Esophagus muscularis mucosa (tissue), 4 donors: ENCODE results near the gene PDE3A. TPM values are rescaled to one million over a fixed set of nuclear protein-coding genes. Genes with fewer than 3 reads are reported as not detected.

ENCODE experiments used
- DNase-seq: peaks from one replicate; pipeline ENCODE4 v3.0.0-alpha.2; 2017; ENCODE audit errors: extremely low spot score
- H3K27ac ChIP-seq, 4 donors: fragments of 200-600 bp; sonication (generic); replicated peaks in 1 of 4; 1 replicate in 3 of 4; 2 replicates in 1 of 4; pipeline ENCODE4 v1.5.1; 2016 to 2019; ENCODE audit warnings: mild to moderate bottlenecking in 1 of 4
- H3K27me3 ChIP-seq, 4 donors: fragments of 200-600 bp; sonication (generic); one replicate each; pipeline versions ENCODE4 v1.5.1 to v1.6.0; 2016 to 2019
- H3K36me3 ChIP-seq, 4 donors: fragments of 200-600 bp; sonication (generic); one replicate each; pipeline ENCODE4 v1.5.1; 2016 to 2019
- H3K4me1 ChIP-seq, 4 donors: fragments of 200-600 bp; sonication (generic); one replicate each; pipeline ENCODE4 v1.5.1; 2016 to 2019
- H3K4me3 ChIP-seq, 4 donors: fragments of 200-600 bp; sonication (generic); 1 replicate in 2 of 4; 2 replicates in 2 of 4; pipeline ENCODE4 v1.5.1; 2016 to 2019; ENCODE audit warnings: mild to moderate bottlenecking in 4 of 4, moderate library complexity in 1 of 4
- H3K9me3 ChIP-seq, 4 donors: fragments of 200-600 bp; sonication (generic); 1 replicate in 3 of 4; 2 replicates in 1 of 4; pipeline ENCODE4 v1.5.1; 2016 to 2019
- CTCF ChIP-seq, 3 experiments: fragments of 200-600 bp in 2 of 3; fragments of 450-650 bp in 1 of 3; sonication (generic) in 2 of 3; IDR thresholded peaks; one replicate each; pipeline ENCODE4 v1.5.1; 2017 to 2019; ENCODE audit warnings: antibody characterized with exemption in 3 of 3, mild to moderate bottlenecking in 2 of 3, moderate library complexity in 1 of 3
- EP300 ChIP-seq: sonication (generic); formaldehyde crosslinking; IDR thresholded peaks from one replicate; pipeline ENCODE4 v1.6.1; 2017; ENCODE audit warnings: antibody characterized with exemption
- POLR2A ChIP-seq: fragments of 450-650 bp; IDR thresholded peaks from one replicate; pipeline ENCODE4 v1.6.1; 2017; ENCODE audit warnings: antibody characterized with exemption, moderate library complexity, mild to moderate bottlenecking, low read depth
- POLR2AphosphoS5 ChIP-seq, 2 donors: sonication (generic); formaldehyde crosslinking; IDR thresholded peaks; one replicate each; pipeline ENCODE4 v1.6.1; 2017; ENCODE audit warnings: antibody characterized with exemption in 2 of 2
- WGBS: methylation state at CpG from one replicate; pipeline ENCODE4 v1.1.5; 2018; 5-methylcytosine and 5-hydroxymethylcytosine counted together
- intact Hi-C: fragments of 100-400 bp; cut with DNase I; formaldehyde crosslinking; loops from one replicate; pipeline ENCODE4 v1.15.1; 2023
- total RNA-seq, 4 donors: library from RNA; depleted of rRNA; stranded (reverse); fragments of >200 nt; gene quantifications; one replicate each; pipeline versions ENCODE4 v1.1.0 to v1.2.1, GENCODE V29; 2016

PDE3A gene
- total RNA-seq, 4 donors from 2014 or later = 93.8 to 155 (median 106) TPM

DNA sequence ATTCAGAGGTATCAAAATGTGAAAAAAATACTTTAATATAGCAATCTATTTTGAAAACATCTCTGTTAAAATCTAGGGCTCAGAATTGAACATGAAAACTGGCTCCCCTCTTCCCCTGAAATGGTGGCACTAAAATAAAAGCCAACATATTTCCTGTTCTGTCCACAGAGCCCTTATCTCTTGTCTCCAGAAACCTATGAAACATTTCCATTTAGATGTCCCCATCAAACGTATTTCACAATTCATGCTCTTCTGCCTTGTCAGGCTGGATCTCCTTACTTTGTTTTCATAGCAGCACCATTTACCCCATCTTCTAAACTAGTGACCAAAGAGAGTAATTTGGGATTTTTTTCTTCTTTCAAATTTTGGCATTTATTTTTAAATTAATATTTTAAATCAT, 42.4 kb downstream of the PDE3A start:
- intact Hi-C loops = no loop called here
- H3K4me1 ChIP-seq = peaks cover 15 to 46% (median 31%) of the 10 kb centered on the region in 4 donors
- no peak for DNase-seq
- no peak overlapping the region for H3K4me3 ChIP-seq
- H3K27ac ChIP-seq = no peak overlapping the region
- WGBS = 67% methylated on average over 1 of the region's 1 CpG
- TF ChIP-seq CTCF (IDR thresholded peaks at IDR 0.05) (no peak), POLR2A (no peak), EP300 (no peak), POLR2AphosphoS5 (IDR thresholded peaks at IDR 0.05) (no peak)
- no peaks in the 10 kb centered on the region for H3K27me3 ChIP-seq
- H3K9me3 ChIP-seq = no peaks in the 10 kb centered on the region
- no peaks in the 10 kb centered on the region for H3K36me3 ChIP-seq

GRCh38 chr12:20411345-20411744, 43.0 kb downstream of the PDE3A start:
- Histone ChIP-seq H3K4me3 (no peak overlapping the region), H3K27me3 (no peaks in the 10 kb centered on the region), H3K36me3 (no peaks in the 10 kb centered on the region), H3K9me3 (no peaks in the 10 kb centered on the region), H3K27ac (no peak overlapping the region), H3K4me1 (peaks cover 17 to 52% (median 32%) of the 10 kb centered on the region in 4 donors)
- WGBS = 64% methylated on average over 3 of the region's 3 CpGs
- no peak for DNase-seq
- no peak for TF ChIP-seq EP300
- TF ChIP-seq POLR2A = no peak
- no peak for TF ChIP-seq CTCF (IDR thresholded peaks at IDR 0.05)
- TF ChIP-seq POLR2AphosphoS5 (IDR thresholded peaks at IDR 0.05) = no peak
- intact Hi-C loops = no loop called here

DNA sequence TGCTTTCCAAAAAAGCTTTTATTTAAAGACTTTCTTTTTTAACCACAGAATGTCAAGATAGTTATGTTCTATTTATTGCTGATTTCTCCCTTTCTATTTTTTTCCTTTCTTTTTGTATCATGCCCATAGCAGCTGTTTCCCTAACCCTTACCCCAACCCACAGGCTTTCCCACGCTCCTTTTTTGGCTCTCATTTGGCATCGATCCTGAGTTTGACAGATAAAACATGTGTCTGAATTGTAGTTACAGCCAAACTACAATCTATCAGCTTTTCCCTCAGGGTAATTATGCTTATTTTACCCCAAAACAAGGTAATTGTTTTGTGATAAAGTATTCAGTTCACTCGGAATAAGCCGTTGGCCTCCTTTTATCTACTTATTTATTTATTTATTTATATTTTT, 46.7 kb downstream of the PDE3A start:
- no peak for DNase-seq
- intact Hi-C loops = no loop called here
- Histone ChIP-seq H3K36me3 (no peaks in the 10 kb centered on the region), H3K4me3 (no peak overlapping the region), H3K9me3 (no peaks in the 10 kb centered on the region), H3K4me1 (peaks cover 31 to 49% (median 38%) of the 10 kb centered on the region in 4 donors), H3K27me3 (no peaks in the 10 kb centered on the region), H3K27ac (no peak overlapping the region)
- WGBS = 31% methylated on average over 4 of the region's 4 CpGs
- TF ChIP-seq EP300 (no peak), CTCF (IDR thresholded peaks at IDR 0.05) (no peak), POLR2A (no peak), POLR2AphosphoS5 (IDR thresholded peaks at IDR 0.05) (no peak)

DNA sequence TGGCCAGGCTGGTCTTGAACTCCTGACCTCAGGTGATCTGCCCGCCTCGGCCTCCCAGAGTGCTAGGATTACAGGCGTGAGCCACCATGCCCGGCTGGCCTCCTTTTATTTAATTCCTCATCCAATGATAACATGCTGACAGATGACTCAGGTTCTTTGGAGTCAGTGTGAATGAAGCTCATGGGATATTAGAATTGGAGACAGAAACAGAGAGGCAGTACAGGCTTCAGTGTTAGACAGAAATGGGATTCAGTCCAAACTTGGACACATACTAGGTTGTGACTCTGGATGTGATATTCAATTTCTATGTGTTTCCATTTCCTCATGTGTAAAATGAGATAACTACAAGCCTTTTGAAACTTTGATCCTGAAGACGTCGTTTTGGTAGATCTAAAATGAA, 47.3 kb downstream of the PDE3A start:
- Histone ChIP-seq H3K27me3 (no peaks in the 10 kb centered on the region), H3K36me3 (no peaks in the 10 kb centered on the region), H3K27ac (no peak overlapping the region), H3K9me3 (no peaks in the 10 kb centered on the region), H3K4me3 (no peak overlapping the region), H3K4me1 (peaks cover 27 to 49% (median 38%) of the 10 kb centered on the region in 4 donors)
- 55% methylated on average over 6 of the region's 6 CpGs for WGBS
- intact Hi-C loops = no loop called here
- no peak for TF ChIP-seq POLR2AphosphoS5 (IDR thresholded peaks at IDR 0.05)
- no peak for TF ChIP-seq CTCF (IDR thresholded peaks at IDR 0.05)
- TF ChIP-seq EP300 = no peak
- no peak for TF ChIP-seq POLR2A
- no peak for DNase-seq

DNA sequence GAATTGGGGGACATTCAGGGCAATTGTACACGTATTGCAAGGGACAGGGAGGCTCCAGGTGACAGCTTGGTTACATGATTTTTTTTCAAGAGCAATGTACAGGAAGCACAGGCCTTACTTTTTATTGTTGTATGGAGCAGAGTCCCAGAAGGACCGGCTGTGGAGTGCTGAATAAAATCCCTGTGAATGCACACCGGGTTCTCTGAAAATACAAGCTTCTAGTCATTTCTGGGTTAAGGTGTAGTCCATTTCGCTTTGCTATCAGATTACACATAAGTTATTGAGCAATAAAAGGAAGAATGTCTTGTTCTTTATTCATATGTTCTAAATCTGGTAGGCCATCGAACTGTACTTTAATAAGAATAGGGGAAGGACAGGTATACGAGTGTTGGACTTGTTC, 52.2 kb downstream of the PDE3A start:
- peaks cover 20 to 55% (median 46%) of the 10 kb centered on the region in 4 donors for H3K4me1 ChIP-seq
- intact Hi-C loops = no loop called here
- no peaks in the 10 kb centered on the region for H3K27me3 ChIP-seq
- DNase-seq = no peak
- TF ChIP-seq CTCF (IDR thresholded peaks at IDR 0.05) (no peak), POLR2AphosphoS5 (IDR thresholded peaks at IDR 0.05) (no peak), EP300 (no peak), POLR2A (no peak)
- H3K27ac ChIP-seq = no peak overlapping the region
- WGBS = 87% methylated on average over 6 of the region's 6 CpGs
- H3K9me3 ChIP-seq = no peaks in the 10 kb centered on the region
- H3K4me3 ChIP-seq = no peak overlapping the region
- no peaks in the 10 kb centered on the region for H3K36me3 ChIP-seq
